C1 segment of cervical spinal cord (tissue), 14 donors: ENCODE data around the gene TTL.
"Not testable (repeated sequence)": the region's sequence is repeated elsewhere in the genome, so short reads cannot be mapped to it uniquely, and the experiment has no call there.

Experiments
- DNase-seq, 14 donors: peaks; one replicate each; lab custom pipeline; 2025; lab: John Stamatoyannopoulos, UW

The TTL gene

DNA sequence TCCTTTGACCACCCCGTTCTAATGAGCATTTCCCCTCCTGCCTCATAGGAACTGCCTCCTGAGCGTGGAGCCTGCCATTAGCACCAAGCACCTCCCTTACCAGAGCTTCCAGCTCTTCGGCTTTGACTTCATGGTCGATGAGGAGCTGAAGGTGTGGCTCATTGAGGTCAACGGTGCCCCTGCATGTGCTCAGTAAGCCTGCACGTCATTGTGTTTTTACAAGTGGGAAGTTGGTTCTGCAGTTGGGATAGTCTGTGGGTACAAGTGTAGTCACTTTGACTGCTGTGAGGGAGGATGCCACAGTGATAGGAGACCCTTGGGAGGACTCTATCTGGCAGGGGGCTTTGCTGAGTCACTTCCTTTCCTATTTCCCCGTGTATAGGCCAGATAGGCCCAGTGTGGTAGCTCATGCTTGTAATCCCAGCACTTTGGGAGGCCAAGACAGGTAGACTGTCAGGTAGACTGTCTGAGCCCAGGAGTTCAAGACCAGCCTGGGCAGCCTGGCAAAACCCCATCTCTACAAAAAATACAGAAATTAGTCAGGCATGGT lies 38.4 kb downstream of the TTL start:
- no peak for DNase-seq

DNA sequence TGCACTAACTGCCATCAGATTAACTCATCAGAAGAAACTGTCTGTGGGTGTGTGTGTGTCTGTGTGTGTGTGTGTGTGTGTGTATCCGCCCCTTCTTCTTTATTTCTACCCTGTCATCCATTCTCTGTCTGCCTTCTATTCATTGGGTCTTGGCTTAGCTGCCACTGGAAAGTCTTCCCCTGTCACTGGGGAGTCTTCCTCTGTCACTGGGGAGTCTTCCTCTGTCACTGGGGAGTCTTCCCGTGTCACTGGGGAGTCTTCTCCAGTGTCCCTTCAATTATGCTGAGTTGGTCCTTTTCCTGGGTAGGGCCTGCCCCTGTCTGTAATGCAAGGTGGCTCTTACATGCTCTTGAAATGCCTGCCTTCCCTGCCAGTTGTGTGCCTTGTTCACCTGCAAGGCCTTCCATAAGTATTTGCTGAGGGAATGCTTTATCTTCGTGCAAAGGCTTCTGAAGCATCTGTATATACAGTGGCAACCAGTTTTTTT lies 41.4 kb downstream of the TTL start:
- DNase-seq = no peak

DNA sequence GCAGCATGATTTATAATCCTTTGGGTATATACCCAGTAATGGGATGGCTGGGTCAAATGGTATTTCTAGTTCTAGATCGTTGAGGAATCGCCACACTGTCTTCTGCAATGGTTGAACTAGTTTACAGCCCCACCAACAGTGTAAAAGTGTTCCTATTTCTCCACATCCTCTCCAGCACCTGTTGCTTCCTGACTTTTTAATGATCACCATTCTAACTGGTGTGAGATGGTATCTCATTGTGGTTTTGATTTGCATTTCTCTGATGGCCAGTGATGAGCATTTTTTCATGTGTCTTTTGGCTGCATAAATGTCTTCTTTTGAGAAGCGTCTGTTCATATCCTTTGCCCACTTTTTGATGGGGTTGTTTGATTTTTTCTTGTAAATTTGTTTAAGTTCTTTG lies 42.3 kb downstream of the TTL start:
- not testable (repeated sequence) for DNase-seq

DNA sequence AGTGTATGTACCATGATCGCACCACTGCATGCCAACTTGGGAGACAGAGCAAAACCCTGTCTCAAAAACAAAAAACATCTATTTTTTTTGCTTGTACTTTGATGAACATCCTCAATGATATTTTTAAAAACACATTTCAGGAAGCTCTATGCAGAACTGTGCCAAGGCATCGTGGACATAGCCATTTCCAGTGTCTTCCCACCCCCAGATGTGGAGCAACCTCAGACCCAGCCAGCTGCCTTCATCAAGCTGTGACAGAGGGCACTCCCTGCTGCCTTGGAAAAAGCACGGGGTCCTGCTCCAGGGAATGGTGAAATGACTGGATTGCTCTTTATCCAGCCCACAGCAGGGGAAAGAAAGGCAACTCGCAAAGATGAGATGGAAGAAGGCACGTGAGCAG lies 46.6 kb downstream of the TTL start:
- no peak for DNase-seq

DNA sequence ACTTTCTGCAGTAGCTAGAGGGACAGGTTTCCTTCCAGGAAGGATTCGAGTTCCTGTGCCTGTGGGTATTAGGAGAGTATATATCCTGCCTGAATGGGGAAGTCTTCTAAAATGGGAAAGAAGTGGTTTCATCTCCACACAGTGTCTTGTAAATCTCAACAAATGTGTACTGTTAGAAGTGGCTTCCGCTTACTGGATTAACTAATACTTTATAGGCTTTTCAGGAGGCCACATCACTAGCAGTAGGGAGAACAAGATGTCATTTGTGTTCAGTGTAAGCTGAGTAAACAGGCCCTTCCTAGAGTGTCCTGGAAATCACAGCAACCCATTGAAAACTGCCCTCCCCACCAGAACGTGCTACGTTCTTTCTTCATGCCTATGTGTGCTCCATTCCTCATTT lies 47.8 kb downstream of the TTL start:
- DNase-seq = peak in 2 of 14 donors; percentile 29 to 42

DNA sequence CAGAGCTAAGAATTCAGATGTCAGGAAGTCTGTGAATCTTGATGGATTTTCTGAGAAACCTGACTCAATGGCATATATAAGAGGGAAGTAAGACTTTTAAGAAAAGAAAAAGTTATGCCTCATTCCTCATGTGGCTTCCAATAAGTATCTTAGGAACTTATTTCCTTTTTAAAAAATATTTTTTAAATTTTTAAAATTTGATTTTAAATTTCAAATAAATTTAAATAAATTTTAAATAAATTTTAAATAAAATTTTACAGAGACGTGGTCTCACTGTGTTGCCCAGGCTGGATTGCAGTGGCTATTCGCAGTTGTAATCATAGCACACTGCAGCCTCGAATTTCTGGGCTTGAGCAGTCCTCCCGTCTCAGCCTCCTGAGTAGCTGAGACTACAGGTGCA lies 48.8 kb downstream of the TTL start:
- no peak for DNase-seq

DNA sequence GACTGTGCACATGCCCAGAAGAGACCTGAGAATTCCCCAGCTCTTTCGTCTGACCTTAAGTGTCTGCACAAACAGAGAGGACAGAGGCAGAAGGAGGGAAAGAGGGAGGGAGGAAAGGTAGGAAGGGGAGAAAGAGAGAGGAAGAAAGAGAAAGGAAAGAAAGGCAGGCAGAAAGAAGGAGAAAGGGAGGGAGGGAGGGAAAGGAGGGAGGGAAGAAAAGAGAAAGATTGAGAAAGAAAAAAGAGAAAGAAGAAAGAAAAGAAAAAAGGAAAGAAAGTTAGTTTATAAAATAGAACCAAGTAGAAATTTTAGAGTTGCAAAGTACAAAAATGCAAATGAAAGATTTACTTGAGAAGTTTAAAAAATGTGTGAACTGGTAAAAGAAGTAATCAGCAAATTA lies 52.9 kb downstream of the TTL start:
- no peak for DNase-seq

DNA sequence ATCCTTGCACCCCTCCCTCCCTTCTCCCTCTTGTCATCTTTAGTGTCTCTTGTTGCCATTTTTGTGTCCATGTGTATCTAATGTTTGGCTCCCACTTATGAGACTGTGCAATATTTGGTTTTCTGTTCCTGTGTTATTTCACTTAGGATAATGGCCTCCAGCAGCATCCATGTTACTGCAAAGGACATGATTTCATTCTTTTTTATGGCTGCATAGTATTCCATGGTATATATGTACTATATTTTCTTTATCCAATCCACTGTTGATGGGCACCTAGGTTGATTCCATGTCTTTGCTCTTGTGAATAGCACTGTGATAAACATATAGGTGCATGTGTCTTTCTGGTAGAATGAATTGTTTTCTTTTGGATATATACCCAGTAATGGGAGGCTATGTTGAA lies 54.7 kb downstream of the TTL start:
- not testable (repeated sequence) for DNase-seq

DNA sequence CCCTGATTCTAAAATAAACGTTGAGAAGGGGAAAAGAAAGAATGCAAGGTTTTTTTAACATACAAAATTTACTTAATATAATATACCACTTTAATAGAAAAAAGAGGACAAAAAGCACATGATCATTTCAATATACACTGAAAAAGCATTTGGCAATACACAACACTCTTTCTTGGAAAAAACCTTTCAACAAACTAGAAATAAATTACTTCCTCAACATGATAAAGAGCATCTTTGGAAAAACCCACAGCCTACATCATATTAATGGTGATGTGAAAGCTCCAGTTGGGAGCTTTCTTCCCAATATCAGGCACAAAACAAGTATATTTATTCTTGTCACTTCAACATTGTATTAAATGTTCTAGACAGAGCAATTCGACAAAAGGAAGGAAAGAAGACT lies 57.4 kb downstream of the TTL start:
- no peak for DNase-seq

DNA sequence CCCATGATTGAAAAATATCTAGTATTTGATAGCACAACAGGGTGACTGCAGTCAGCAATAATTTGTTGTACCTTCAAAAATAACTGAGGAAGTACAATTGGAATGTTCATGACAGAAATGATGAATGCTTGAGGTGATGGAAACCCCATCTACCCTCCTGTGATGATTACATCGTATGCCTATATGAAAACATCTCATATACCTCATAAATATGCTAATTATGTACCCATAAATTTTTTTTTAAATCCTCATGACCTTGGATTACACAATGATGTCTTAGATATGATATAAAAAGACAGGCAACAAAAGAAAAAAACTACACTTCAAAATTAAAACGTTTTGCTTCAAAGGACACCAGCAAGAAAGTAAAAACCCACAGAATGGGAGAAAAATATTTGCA lies 59.0 kb downstream of the TTL start:
- no peak for DNase-seq

DNA sequence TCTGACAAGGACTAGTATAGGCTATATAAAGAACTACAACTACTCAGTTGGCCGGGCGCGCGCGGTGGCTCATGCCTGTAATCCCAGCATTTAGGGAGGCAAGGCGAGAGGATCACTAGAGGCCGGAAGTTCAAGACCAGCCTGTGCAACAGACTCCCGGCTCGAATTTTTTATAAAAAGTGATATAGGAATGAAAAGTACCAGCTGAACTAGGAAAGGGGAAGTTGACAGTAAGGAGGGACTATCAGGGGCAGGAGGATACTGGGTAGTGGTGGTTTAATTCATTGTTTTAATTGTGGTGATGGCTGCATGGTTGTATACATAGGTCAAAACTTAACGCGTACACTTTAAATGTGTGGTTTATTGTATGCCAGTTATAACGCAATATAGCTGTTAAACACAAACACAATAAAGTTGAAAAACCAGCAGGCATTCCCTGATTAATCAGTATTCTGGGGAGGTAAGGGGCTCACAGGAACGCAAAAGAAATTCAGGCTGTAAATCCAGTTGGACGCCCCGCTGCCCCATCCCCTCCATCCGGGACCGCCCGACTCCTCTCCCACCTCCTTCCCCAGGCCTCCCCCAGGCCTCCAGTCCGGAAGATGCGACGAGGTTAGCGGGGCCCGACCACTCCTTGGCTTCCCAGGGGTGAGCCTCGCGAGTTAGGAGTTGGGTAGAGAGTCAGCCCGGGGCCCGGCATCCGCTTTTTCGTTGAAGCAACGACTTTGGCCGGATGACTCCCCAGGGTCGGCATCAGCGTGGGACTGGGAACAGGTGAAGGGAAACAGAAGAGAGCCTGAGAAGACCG lies 59.6 kb downstream of the TTL start:
- DNase-seq = peak in 8 of 14 donors; percentile 9 to 95 (median 92)

DNA sequence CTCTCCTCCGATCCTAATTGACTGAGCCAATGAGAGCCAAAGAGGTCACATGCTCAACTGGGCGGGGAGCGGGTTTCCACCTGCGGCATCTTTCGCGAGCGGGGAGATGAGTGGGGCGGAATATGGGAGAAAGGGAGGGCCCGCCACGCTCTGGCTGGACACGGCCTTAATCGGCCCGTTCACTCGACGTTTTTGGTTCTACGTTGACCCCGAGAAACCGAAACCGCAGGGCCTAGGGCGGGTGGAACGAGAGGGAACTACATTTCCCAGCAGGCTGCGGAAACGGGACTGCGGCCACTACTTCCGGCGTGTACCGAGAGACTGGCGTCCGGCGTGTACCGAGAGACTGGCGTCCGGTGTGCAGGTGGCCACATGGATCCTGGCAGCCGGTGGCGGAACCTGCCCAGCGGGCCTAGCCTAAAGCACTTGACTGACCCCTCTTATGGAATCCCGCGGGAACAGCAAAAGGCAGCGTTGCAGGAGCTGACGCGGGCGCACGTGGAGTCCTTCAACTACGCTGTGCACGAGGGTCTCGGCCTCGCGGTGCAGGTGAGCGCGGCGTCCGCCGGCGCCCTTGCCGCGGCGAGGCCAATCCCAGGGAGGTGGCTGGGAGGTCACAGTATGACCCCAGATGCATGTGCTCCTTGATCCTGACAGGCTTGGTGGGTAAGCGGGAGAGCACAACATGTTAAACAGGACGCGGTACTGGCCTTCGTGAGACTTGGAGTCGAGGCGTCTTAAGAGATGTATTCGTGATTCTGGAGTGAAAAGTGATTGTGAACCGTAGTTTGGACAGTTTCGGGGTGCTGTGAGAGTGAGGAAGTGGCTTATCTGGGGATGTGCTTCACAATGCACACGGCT lies 60.4 kb downstream of the TTL start, which contains the start of gene POLR1B:
TSS of gene POLR1B (plus strand) at position 343 of the 861 bp plus-strand sequence. CDS start at position 373, 30 bp downstream.
- peak; percentile 67 to 96 (median 92) for DNase-seq

DNA sequence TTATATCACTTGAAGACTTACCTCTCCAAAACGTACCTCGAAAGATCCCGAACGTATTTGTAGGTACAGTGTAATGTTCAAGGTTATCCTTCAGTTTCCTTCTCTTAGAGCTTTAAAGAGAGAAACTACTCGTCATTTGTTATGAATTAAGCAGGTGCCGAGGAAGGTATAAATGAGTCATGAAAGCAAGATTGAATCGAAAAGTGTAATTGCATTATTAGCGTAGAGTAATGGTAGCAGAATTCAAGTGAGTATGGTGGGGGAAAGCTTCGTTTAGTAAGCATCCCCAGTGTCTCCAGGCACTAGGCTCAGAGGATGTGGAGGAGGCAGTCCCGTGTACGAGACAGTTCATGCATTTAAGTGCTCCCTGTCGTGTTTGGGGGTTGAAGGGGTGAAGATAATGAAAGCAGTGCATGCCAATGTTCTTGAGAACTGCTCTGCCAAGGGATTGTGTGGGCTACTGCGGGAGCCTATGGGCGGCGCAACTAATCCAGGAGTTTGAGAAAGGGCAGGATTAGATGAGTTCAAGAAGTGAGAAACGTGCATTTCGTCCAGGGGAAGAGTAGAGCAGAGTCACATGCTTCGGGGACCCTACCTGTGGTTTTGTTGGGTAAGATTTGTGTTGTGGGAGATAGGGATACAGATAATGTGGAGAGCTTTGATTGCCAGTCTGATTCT lies 61.2 kb downstream of the TTL start:
- no peak for DNase-seq

DNA sequence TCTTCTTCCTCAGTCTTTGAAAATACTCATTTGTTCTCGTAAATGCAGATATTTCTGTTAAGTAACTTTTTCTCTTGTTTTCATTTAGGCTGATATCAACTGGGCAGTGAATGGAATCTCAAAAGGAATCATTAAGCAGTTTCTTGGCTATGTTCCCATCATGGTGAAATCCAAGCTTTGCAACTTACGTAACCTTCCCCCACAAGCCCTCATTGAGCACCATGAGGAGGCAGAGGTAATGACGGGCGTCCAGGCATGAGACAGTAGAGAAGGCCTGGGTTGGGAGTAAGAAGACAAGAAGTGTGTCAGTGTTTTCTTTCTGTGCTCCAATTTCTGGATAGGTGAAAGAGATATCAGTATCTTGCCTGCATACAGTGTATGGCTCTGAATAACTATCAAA lies 65.4 kb downstream of the TTL start:
- no peak for DNase-seq

DNA sequence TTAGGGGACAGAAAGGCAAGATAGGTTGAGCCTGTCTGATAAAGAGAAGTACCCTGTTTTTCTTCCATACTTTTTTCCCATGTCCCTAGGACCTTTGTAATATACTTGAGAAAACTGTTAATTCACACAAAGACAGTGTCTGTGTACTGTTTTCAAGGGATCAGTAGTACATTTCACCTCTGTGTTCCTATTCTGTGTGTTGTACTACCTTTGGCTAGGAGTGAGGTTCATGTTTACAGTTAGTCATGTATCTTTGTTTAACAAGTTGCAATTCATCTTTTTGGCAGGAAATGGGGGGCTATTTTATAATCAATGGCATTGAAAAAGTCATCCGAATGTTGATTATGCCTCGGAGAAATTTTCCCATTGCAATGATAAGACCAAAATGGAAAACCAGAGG lies 67.0 kb downstream of the TTL start:
- no peak for DNase-seq

DNA sequence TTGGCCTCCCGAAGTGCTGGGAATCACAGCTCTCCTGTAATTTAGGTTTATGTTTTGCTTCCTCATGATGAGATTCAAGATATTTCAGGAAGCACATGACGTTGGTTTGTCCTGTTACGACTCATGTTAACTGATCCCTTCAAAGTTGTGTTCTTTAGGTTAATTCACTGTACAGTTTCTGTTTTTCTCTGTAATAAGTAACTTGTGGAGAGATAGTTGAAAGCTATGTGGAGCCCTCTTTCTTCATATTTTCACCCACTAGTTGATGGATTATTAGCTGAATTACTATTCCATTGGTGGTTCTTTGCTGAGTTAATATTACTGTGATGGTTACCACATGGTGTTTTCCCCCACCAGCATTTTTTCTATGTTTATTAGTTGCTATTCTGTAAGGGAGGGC lies 84.1 kb downstream of the TTL start:
- no peak for DNase-seq

DNA sequence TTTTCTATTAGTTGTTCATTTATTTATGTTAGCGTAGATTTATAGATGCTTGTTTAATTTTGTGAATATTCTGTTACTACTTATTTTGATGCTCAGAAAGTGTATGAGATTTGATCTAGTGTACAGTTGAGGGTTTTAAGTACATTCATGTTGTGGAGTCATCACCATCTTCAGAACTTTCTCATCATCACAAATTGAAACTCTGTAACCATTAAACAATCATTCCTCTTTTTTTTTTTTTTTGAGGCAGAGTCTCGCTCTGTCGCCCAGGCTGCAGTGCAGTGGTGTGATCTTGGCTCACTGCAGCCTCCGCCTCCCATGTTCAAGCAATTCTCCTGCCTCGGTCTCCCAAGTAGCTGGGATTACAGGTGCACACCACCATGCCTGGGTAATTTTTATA lies 84.6 kb downstream of the TTL start:
- not testable (repeated sequence) for DNase-seq

DNA sequence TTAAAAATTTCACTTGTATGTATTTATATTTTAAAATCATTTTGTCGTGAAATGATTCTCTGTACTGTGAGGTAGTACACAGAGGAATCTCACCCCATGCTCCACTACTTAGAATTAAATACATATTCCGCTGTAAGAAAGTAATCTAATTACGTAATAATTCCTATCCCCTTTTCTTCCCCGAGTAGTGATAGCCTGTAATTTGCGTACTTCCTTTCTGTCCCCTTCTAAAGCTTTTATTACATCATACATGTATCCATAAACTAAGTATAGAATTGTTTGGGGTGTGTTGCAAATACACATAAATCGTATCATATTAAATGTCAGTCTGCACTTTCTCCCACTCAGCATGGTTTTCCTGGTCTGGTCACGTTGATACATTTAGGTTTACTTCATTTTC lies 90.0 kb downstream of the TTL start:
- no peak for DNase-seq

DNA sequence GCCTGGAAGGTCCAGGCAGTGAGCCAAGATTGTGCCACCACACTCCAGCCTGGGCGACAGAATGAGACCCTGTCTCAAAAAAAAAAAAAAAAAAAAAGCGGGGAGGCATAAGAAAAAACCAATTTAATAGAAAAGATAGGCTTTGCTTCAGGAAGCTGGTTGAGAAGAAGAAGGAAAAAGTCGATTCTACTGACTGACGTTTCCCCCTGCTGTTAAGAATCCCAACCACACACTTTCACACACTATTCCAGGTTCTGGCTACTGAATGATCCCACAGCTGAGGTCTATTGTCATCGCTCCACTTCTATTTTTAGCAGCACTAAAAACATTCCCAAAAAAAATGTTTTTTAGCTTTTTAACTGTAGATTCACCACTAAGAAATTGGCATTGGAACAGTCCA lies 95.8 kb downstream of the TTL start:
- DNase-seq = no peak

DNA sequence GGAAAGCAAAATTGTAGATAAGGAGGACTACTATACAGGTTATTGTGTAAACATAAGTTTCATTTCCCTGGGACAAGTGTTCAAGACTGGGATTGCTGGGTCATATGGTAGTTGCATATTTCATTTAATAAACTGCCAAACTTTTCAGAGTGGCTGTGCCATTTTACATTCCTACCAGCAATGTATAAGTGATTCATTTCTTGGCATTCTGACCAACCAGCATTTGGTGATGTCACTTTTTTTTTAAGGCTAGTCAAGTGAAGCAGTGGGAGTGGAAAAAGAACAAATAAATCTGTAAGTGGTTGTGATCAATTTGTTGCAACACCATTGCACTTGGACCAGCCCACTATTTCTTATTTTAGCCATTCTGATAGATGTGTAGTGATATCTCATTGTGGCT lies 97.3 kb downstream of the TTL start:
- no peak for DNase-seq

DNA sequence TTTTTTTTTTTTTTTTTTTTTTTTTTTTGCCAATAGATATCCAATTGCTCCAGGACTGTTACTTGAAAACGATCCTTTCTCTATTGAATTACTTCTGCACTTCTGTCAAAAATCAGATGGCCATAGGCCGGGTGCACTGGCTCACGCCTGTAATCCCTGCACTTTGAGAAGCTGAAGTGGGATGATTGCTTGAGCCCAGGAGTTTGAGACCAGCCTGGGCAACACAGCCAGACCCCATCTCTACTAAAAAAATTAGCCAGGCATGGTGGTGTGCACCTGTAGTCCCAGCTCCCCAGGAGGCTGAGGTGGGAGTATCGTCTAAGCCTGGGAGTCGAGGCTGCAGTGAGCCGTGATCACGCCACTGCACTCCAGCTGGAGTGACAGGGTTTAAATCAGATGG lies 98.1 kb downstream of the TTL start:
- no peak for DNase-seq

DNA sequence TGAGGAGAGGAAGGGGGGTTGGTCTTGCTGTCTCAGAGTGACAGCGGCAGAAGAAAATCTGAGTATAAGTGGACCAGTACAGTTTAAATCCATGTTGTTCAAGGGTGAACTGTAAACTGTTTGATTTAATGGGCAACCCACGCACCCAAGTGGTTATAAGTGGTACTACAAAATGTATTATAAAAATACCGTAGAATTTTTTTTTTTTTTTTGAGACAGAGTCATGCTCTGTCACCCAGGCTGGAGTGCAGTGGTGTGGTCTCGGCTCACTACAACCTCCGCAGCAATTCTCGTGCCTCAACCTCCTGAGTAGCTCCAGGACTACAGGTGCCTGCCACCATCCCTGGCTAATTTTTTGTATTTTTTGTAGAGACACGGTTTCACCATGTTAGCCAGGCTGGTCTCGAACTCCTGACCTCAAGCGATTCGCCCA lies 100.4 kb downstream of the TTL start:
- peak in 2 of 14 donors; percentile 11 to 12 for DNase-seq
